Measurements from ENCODE around the gene KDM4B.

DNA sequence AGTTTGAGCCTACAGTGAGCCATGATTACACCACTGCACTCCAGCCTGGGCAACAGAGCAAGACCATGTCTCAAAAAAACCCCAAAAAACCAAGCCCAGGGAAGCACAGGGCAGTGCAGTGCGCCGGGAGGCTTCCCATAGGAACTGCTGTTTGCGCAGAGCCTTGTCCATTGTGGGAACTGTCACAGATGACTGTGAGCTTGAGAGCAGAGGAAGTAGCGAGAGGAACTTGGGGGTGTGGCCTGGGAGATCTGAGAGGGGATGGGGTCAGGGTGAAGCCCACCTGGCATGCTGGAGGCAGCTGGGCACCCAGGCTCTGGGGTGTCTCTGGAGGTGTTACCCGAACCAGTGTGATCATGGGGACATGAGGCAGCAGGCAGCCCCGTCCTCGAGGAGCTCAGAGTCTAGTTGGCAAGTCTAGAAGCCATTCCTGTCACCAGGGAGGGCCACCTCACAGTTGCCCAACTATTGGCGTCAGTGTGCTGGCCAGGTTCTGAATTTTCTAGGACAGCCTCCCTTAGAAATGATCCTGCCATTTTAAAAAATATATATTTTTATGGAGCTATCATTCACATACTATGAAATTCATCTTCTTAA is 10.4 kb downstream of the KDM4B start:
- TF ChIP-seq TAF1 (IDR thresholded peaks at IDR 0.05; ENCODE audit: borderline replicate concordance, low read depth, low read length): no peak
- no peak for TF ChIP-seq POLR2A (IDR thresholded peaks at IDR 0.05; ENCODE audit: low read depth, low read length)

Measured in GM12892 (cell line).